ENCODE data around the gene STK39.

STK39 gene

GRCh38 chr2:168254158-168254935 lies 7.0 kb upstream of the STK39 start:
- no peak overlapping the region for H3K4me3 ChIP-seq (ENCODE audit: low read depth, low read length)
- TF ChIP-seq, protein P1, sequence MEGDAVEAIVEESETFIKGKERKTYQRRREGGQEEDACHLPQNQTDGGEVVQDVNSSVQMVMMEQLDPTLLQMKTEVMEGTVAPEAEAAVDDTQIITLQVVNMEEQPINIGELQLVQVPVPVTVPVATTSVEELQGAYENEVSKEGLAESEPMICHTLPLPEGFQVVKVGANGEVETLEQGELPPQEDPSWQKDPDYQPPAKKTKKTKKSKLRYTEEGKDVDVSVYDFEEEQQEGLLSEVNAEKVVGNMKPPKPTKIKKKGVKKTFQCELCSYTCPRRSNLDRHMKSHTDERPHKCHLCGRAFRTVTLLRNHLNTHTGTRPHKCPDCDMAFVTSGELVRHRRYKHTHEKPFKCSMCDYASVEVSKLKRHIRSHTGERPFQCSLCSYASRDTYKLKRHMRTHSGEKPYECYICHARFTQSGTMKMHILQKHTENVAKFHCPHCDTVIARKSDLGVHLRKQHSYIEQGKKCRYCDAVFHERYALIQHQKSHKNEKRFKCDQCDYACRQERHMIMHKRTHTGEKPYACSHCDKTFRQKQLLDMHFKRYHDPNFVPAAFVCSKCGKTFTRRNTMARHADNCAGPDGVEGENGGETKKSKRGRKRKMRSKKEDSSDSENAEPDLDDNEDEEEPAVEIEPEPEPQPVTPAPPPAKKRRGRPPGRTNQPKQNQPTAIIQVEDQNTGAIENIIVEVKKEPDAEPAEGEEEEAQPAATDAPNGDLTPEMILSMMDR (conservative IDR thresholded peaks at IDR 0.05; ENCODE audit: low read depth, low read length): no peak
- DNase-seq (ENCODE audit: low read depth): peak; percentile 38

DNA sequence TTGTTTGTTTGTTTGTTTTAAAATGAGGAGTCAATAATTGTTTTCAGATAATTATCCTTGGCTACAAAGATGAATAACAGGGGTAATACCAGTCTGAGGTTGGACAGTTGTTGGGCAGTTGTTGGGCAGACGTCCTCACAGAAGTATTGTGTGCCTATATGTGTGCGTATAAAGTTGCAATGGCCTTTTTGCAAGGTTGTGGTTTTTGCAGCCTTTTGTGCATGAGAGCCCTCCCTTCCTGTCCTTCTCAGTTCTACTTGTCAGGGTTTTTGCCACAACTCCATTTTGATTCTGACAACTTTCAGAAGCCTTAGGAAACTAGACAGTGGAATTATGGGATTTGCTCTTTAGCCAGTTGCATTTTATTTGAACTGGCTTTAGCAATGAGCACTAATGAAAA lies 6.0 kb upstream of the STK39 start:
- TF ChIP-seq, protein P1 (conservative IDR thresholded peaks at IDR 0.05; ENCODE audit: low read depth, low read length): no peak
- H3K4me3 ChIP-seq (ENCODE audit: low read depth, low read length): no peak overlapping the region
- no peak for DNase-seq (ENCODE audit: low read depth)

DNA sequence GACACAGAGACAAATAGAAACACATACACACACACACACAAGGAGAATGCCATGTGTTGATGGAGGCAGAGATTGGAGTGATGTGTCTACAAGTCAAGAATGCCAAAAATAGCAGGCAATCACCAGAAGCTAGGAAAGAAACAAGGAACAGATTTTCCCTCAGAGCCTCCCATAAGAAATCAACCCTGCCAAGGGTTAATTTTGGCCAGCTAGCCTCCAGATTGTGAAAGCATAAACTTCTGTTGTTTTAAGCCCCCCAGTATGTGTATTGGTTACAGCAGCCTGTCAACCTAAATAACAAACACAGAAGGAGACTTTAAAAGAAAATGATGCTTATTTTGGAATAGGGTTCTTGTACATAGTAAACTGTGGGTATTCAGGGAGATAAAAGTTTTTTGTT lies 5.6 kb upstream of the STK39 start:
- TF ChIP-seq, protein P1 (conservative IDR thresholded peaks at IDR 0.05; ENCODE audit: low read depth, low read length): no peak
- H3K4me3 ChIP-seq (ENCODE audit: low read depth, low read length): no peak overlapping the region
- DNase-seq (ENCODE audit: low read depth): no peak

- TF ChIP-seq, protein P1 (conservative IDR thresholded peaks at IDR 0.05; ENCODE audit: low read depth, low read length): no peak
- peak; percentile 78 for DNase-seq (ENCODE audit: low read depth)
- H3K4me3 ChIP-seq (ENCODE audit: low read depth, low read length): peak overlapping the region; percentile 75
These were observed 683 bp downstream of the STK39 start for GRCh38 chr2:168246483-168247340.

DNA sequence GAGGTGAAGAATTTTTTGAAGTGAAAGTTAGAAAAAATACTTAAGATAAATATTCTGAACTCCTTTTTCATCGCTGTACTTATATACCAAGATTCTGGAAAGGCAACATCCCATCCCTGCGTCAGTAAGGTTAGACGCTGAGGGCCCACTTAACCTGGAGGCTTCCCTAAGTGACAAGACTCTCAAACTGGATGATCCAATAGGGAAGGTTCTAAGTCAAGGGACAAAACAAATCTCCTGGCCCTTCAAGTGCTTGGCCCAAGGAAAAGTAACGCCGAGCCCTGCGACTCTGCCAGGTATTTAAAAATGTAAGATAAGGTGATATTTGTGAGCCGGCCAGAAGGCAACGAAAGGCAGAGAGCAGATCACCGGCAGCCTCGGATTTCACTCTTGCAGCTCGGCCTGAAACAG lies 1.3 kb downstream of the STK39 start:
- DNase-seq (ENCODE audit: low read depth): no peak
- TF ChIP-seq, protein P1 (conservative IDR thresholded peaks at IDR 0.05; ENCODE audit: low read depth, low read length): no peak
- peak overlapping the region; percentile 75 for H3K4me3 ChIP-seq (ENCODE audit: low read depth, low read length)

DNA sequence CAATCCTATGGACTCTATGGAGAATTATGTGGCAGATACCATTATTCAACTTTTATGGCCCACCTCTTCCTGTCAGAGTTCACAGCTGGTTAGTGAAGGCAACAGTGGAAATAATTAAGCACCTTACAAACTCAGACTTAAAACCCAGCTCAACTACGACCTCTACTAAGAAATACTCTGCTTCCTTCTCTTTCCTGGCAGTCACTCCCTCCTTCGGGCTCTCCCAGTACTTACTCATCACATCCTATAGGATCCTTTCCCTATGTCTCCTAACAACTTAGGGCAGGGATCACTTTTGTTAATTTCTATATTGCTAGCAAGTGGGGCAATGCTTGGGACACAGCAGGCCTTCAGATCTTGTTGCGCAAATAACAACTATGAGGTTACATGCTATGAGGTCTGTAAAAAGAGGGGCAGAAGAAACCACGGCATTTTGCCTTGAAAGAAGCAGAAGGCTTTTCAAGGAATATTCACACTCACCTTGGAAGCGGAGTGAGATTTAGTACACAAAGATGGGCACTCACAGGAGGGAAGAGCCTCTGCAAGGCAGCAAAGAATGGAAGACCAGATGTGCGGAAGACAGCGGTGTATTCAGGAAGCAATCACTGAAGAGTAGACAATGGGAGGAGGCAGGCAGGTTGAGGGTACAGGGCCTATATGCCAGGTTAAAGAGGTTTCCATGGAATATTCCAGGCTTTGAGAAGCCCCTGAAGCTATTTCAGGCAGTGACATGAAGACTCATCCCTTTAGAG lies 2.1 kb downstream of the STK39 start:
- H3K4me3 ChIP-seq (ENCODE audit: low read depth, low read length): no peak overlapping the region
- TF ChIP-seq, protein P1 (conservative IDR thresholded peaks at IDR 0.05; ENCODE audit: low read depth, low read length): no peak
- peak; percentile 29 for DNase-seq (ENCODE audit: low read depth)
